ENCODE data around the gene BCR. TPM values are rescaled to one million over a fixed set of nuclear protein-coding genes. Genes with fewer than 3 reads are reported as not detected.
"Not testable (repeated sequence)": the region's sequence is repeated elsewhere in the genome, so short reads cannot be mapped to it uniquely, and the experiment has no call there.

The BCR gene
- total RNA-seq, 2 experiments from 2014 or later, result 42.2 to 51.3 TPM

DNA sequence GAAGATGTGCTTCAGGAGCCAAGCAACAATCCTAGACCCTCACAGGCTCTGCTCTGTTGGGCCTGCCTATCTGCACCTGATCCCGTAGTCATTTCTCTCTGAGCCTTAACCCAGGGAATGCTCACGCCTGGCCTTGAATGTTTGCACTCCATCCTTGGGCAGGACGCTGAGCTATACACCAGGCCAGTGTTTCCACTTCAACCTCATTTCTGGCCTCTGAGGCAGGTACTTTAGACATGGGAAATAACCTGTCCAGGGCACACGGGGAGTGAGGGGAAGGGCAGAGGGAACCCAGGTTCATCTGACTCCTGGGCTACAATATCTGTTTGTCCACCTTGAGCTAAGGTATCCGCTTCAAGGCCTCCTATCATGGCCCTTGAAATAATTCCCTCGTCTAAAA lies 48.4 kb upstream of the BCR start:
- H3K36me3 ChIP-seq (ENCODE audit: insufficient read depth, low read length), result no peaks in the 10 kb centered on the region
- intact Hi-C loops (cut with micrococcal nuclease; ENCODE audit: unreplicated experiment), result no loop called here
- CTCF ChIA-PET (ENCODE audit: unreplicated experiment), result interaction anchor here (2.0 kb wide), 1 partner anchor 172 kb away, joined by 8 read pairs; no protein-coding TSS in a partner anchor
- no peak overlapping the region for H2AFZ ChIP-seq (ENCODE audit: low read length)
- peaks cover 25% of the 10 kb centered on the region for H3K4me1 ChIP-seq (ENCODE audit: insufficient read depth, low read length, poor library complexity, severe bottlenecking)
- no peak overlapping the region for H3K27ac ChIP-seq (ENCODE audit: low read depth, low read length, poor library complexity, severe bottlenecking)
- H3K4me2 ChIP-seq (ENCODE audit: low read length), result no peak overlapping the region
- H3K9me3 ChIP-seq (ENCODE audit: low read length), result no peaks in the 10 kb centered on the region
- TF ChIP-seq, protein P1, sequence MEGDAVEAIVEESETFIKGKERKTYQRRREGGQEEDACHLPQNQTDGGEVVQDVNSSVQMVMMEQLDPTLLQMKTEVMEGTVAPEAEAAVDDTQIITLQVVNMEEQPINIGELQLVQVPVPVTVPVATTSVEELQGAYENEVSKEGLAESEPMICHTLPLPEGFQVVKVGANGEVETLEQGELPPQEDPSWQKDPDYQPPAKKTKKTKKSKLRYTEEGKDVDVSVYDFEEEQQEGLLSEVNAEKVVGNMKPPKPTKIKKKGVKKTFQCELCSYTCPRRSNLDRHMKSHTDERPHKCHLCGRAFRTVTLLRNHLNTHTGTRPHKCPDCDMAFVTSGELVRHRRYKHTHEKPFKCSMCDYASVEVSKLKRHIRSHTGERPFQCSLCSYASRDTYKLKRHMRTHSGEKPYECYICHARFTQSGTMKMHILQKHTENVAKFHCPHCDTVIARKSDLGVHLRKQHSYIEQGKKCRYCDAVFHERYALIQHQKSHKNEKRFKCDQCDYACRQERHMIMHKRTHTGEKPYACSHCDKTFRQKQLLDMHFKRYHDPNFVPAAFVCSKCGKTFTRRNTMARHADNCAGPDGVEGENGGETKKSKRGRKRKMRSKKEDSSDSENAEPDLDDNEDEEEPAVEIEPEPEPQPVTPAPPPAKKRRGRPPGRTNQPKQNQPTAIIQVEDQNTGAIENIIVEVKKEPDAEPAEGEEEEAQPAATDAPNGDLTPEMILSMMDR (conservative IDR thresholded peaks at IDR 0.05; ENCODE audit: low read length), result no peak
- no peak for TF ChIP-seq EZH2phosphoT487 (IDR thresholded peaks at IDR 0.05; ENCODE audit: borderline replicate concordance, low read depth, low read length)
- no peaks in the 10 kb centered on the region for H3K79me2 ChIP-seq (ENCODE audit: insufficient read depth, low read depth, low read length)
- no TSS peak for BruUV-seq (replicated peaks)
- H4K20me1 ChIP-seq (ENCODE audit: insufficient read depth, low read length), result no peaks in the 10 kb centered on the region
- no peak for DNase-seq (ENCODE audit: low spot score)
- POLR2A ChIA-PET, result interaction anchor here (1.9 kb wide), 1 partner anchor 12 kb away, joined by 4 read pairs; no protein-coding TSS in a partner anchor
- no peak overlapping the region for H3K4me3 ChIP-seq (ENCODE audit: low read depth, low read length, poor library complexity, severe bottlenecking)
- H3K9me2 ChIP-seq (ENCODE audit: insufficient read depth, low read length), result no peaks in the 10 kb centered on the region

DNA sequence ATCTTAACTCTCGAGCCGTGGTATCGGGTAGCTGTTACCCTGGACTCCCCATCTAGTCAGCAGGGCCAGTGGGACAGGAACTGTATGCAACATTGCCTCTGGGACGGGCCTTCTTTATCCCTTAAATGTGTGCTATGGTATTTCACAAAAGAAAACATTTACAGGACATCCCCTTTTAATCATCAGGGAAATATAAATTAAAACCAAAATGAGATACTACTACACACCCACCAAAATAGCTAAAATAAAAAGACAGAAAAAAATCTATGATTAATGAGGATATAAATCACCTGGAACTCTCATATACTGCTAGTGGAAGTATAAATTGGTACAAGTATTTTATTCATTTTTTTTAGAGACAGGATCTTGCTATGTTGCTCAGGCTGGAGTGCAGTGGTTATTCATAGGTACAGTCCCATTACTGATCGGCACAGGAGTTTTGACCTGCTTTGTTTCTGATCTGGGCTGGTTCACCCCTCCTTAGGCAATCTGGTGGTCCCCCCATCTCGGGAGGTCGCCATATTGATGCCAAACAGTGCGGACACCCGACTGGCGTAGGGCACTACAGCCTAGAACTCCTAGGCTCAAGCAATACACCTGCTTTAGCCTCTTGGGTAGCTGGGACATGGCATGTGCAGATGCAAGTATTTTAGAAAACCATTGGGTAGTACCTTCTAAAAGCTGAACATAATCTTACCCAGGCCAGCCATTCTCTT lies 47.8 kb upstream of the BCR start:
- BruUV-seq (replicated peaks), result no TSS peak
- Histone ChIP-seq H3K9me3 (ENCODE audit: low read length) (no peaks in the 10 kb centered on the region), H3K79me2 (ENCODE audit: insufficient read depth, low read depth, low read length) (no peaks in the 10 kb centered on the region), H2AFZ (ENCODE audit: low read length) (no peak overlapping the region), H3K4me2 (ENCODE audit: low read length) (no peak overlapping the region), H3K4me1 (ENCODE audit: insufficient read depth, low read length, poor library complexity, severe bottlenecking) (peaks cover 29% of the 10 kb centered on the region), H3K4me3 (ENCODE audit: low read depth, low read length, poor library complexity, severe bottlenecking) (no peak overlapping the region), H3K9me2 (ENCODE audit: insufficient read depth, low read length) (no peaks in the 10 kb centered on the region), H3K27ac (ENCODE audit: low read depth, low read length, poor library complexity, severe bottlenecking) (no peak overlapping the region), H4K20me1 (ENCODE audit: insufficient read depth, low read length) (no peaks in the 10 kb centered on the region), H3K36me3 (ENCODE audit: insufficient read depth, low read length) (no peaks in the 10 kb centered on the region)
- POLR2A ChIA-PET, result interaction anchor here (0.6 to 1.9 kb wide), 3 partner anchors 12 to 173 kb away, joined by 3 to 4 read pairs (median 4); no protein-coding TSS in a partner anchor
- intact Hi-C loops (cut with micrococcal nuclease; ENCODE audit: unreplicated experiment), result no loop called here
- no peak for DNase-seq (ENCODE audit: low spot score)
- CTCF ChIA-PET (ENCODE audit: unreplicated experiment), result interaction anchor here (0.7 to 2.0 kb wide), 2 partner anchors 173 to 344 kb away, joined by 3 to 8 read pairs; no protein-coding TSS in a partner anchor
- TF ChIP-seq, protein P1 (conservative IDR thresholded peaks at IDR 0.05; ENCODE audit: low read length), result no peak
- no peak for TF ChIP-seq EZH2phosphoT487 (IDR thresholded peaks at IDR 0.05; ENCODE audit: borderline replicate concordance, low read depth, low read length)

DNA sequence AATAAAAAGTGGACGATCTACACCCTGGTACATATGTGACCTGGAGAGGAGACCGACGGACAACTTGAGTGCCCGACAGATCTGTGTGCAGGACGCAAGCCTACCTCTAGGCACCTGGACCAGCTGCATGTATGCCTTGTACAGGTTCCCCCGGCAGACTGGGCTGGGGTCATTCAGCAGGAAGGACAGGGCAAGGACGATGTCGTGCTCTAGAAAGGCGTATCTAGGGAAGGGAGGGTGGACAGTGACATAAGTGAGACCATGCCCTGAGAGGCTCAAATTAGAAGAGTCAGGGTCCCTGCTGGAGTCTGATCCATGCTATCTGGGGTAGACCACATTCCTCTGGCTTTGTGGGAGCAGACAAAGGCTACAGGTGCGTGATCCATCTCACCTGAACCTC lies 46.4 kb upstream of the BCR start:
- CTCF ChIA-PET (ENCODE audit: unreplicated experiment), result no interaction called here
- H3K79me2 ChIP-seq (ENCODE audit: insufficient read depth, low read depth, low read length), result no peaks in the 10 kb centered on the region
- no peaks in the 10 kb centered on the region for H3K9me3 ChIP-seq (ENCODE audit: low read length)
- no peak for DNase-seq (ENCODE audit: low spot score)
- POLR2A ChIA-PET, result interaction anchor here (1.4 kb wide), 1 partner anchor 179 kb away, joined by 8 read pairs; no protein-coding TSS in a partner anchor
- H3K4me2 ChIP-seq (ENCODE audit: low read length), result no peak overlapping the region
- H4K20me1 ChIP-seq (ENCODE audit: insufficient read depth, low read length), result no peaks in the 10 kb centered on the region
- TF ChIP-seq, protein P1 (conservative IDR thresholded peaks at IDR 0.05; ENCODE audit: low read length), result no peak
- no peak for TF ChIP-seq EZH2phosphoT487 (IDR thresholded peaks at IDR 0.05; ENCODE audit: borderline replicate concordance, low read depth, low read length)
- intact Hi-C loops (cut with micrococcal nuclease; ENCODE audit: unreplicated experiment), result no loop called here
- H2AFZ ChIP-seq (ENCODE audit: low read length), result no peak overlapping the region
- H3K36me3 ChIP-seq (ENCODE audit: insufficient read depth, low read length), result no peaks in the 10 kb centered on the region
- no peaks in the 10 kb centered on the region for H3K9me2 ChIP-seq (ENCODE audit: insufficient read depth, low read length)
- BruUV-seq (replicated peaks), result no TSS peak
- H3K4me3 ChIP-seq (ENCODE audit: low read depth, low read length, poor library complexity, severe bottlenecking), result no peak overlapping the region
- no peak overlapping the region for H3K27ac ChIP-seq (ENCODE audit: low read depth, low read length, poor library complexity, severe bottlenecking)
- H3K4me1 ChIP-seq (ENCODE audit: insufficient read depth, low read length, poor library complexity, severe bottlenecking), result peaks cover 29% of the 10 kb centered on the region

DNA sequence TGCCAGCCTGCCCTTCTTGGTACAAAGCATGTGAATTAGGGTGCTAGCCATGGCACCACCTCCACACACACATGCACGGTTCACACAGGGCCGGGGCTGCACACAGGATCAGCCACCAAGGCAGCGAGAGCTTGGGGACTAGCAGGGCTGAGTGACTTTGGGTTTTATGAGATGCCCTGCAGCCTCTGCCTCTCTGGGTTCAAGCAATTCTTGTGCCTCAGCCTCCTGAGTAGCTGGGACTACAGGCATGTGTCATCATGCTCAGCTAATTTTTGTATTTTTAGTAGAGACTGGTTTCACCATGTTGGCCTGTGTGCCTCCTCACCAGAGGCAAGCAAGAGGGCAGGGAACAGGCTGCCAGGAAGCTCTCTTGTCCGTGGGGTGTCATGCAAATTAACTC lies 43.3 kb upstream of the BCR start:
- Histone ChIP-seq H3K27ac (ENCODE audit: low read depth, low read length, poor library complexity, severe bottlenecking) (peak overlapping the region; percentile 94), H3K4me1 (ENCODE audit: insufficient read depth, low read length, poor library complexity, severe bottlenecking) (peaks cover 55% of the 10 kb centered on the region), H3K4me2 (ENCODE audit: low read length) (peak overlapping the region; percentile 68; the same call in 1 of the 2 replicates)
- intact Hi-C loops (cut with micrococcal nuclease; ENCODE audit: unreplicated experiment), result loop anchor here (5.0 kb wide), 1 partner anchor 270 kb away; no protein-coding TSS in a partner anchor
- H2AFZ ChIP-seq (ENCODE audit: low read length); H3K9me2 ChIP-seq (ENCODE audit: insufficient read depth, low read length); H3K36me3 ChIP-seq (ENCODE audit: insufficient read depth, low read length); H3K79me2 ChIP-seq (ENCODE audit: insufficient read depth, low read depth, low read length); BruUV-seq (replicated peaks); H4K20me1 ChIP-seq (ENCODE audit: insufficient read depth, low read length); CTCF ChIA-PET (ENCODE audit: unreplicated experiment); DNase-seq (ENCODE audit: low spot score); H3K4me3 ChIP-seq (ENCODE audit: low read depth, low read length, poor library complexity, severe bottlenecking); H3K9me3 ChIP-seq (ENCODE audit: low read length): not testable (repeated sequence)
- POLR2A ChIA-PET, result interaction anchor here (0.8 kb wide), 1 partner anchor 14 kb away, joined by 3 read pairs; no protein-coding TSS in a partner anchor
